Uterus (tissue), 4 donors: ENCODE measurements around the gene ZNF497. TPM values are rescaled to one million over a fixed set of nuclear protein-coding genes. Genes with fewer than 3 reads are reported as not detected.

ENCODE experiments used
- DNase-seq, 2 donors: peaks; one replicate each; pipeline ENCODE4 v3.0.0-alpha.2; 2019 to 2020
- H3K27ac ChIP-seq, 2 donors: fragments of 200-600 bp; sonication (generic); 1 replicate in 1 of 2; 2 replicates in 1 of 2; pipeline ENCODE4 v1.5.1; 2016 to 2018
- H3K27me3 ChIP-seq, 2 donors: fragments of 200-600 bp; sonication (generic); one replicate each; pipeline ENCODE4 v1.5.1; 2018 to 2019; ENCODE audit warnings: control low read depth in 1 of 2
- H3K36me3 ChIP-seq, 2 donors: fragments of 200-600 bp; sonication (generic); one replicate each; pipeline ENCODE4 v1.5.1; 2019; ENCODE audit warnings: control low read depth in 1 of 2
- H3K4me1 ChIP-seq, 2 donors: fragments of 200-600 bp; sonication (generic); one replicate each; pipeline ENCODE4 v1.5.1; 2018 to 2019; ENCODE audit warnings: control low read depth in 1 of 2
- H3K4me3 ChIP-seq, 2 donors: fragments of 200-600 bp; sonication (generic); 1 replicate in 1 of 2; 2 replicates in 1 of 2; pipeline ENCODE4 v1.5.1; 2018 to 2019; ENCODE audit warnings: mild to moderate bottlenecking in 1 of 2
- H3K9me3 ChIP-seq, 2 donors: fragments of 200-600 bp; sonication (generic); one replicate each; pipeline ENCODE4 v1.5.1; 2019; ENCODE audit warnings: control low read depth in 1 of 2
- POLR2A ChIP-seq, 2 donors: fragments of 450-650 bp; IDR thresholded peaks; one replicate each; pipeline ENCODE4 v1.6.1; 2016; ENCODE audit warnings: antibody characterized with exemption in 2 of 2, mild to moderate bottlenecking in 1 of 2, moderate library complexity in 1 of 2
- intact Hi-C: fragments of 100-400 bp; cut with DNase I; formaldehyde crosslinking; loops from one replicate; pipeline ENCODE4 v1.15.1; 2023; ENCODE audit warnings: low total_unique reads
- total RNA-seq, 4 donors: library from RNA; depleted of rRNA in 3 of 4; stranded (reverse); fragments of >200 nt in 3 of 4; gene quantifications; one replicate each; pipeline versions ENCODE4 v1.1.0 to v1.2.4, GENCODE V29; 2014 to 2023
- TF ChIP-seq, protein P1 (sequence below), 4 experiments: fragments of 200-600 bp in 2 of 4; fragments of 450-650 bp in 2 of 4; sonication (generic) in 2 of 4; IDR thresholded peaks; one replicate each; pipeline ENCODE4 v1.5.1; 2016 to 2019; ENCODE audit warnings: antibody characterized with exemption in 4 of 4, mild to moderate bottlenecking in 2 of 4, moderate library complexity in 1 of 4
- donor health status: DM: yes; HTN: yes; CAD: no.

ZNF497 gene
- total RNA-seq, 4 donors from 2014 or later = 3.4 to 7.2 (median 6.8) TPM; not detected in 1

DNA sequence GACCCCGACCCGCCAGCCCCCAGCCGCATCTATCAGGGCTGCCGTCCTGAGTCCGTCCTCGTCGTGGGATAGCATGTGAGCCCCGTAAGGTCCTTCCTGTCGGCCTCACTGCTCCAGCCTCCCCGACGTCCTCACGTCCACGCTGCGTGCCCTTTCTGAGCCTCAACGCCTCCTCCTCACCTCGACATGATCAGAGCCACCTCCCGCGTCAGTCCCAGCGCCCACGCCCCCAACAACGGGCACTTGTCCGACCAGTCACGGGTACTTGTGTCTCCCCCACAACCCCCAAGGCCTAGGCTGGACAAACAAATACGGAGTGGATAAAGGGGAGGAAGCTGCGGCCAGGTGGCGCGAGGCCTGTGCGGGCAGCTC lies 665 bp downstream of the ZNF497 start:
- intact Hi-C loops = no loop called here
- DNase-seq = peak in 1 of 2 donors; percentile 53

DNA sequence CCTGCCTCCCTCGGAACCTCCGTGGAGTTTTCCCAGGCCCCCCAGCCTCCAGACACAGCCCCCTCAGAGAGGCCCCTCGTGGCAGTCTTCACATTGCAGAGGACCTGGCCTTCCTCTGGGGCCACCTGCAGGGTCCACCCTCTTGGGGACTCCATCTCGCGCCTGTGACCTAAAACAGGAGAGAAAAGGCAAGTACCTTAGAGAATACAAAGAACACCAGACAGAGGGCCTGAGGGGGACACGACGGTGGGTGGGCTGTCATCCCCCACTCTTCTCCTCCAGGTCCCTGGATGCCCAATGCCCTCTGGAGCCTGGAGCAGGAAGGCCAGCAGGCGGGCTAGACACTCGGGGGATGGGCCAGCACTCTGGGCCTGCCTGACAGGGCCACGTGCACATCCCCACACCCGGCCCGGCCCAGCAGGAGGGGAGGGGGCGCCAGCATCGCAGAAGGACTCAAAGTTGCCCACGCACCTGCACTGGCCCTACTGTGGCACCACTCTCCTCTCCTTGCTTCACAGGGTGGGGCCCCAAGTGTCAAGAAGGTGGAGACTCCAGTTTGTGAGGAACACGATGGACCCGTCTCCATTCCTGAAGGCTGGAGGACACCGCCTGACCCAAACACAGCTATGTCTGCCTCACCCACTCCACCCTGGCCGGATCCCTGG lies 4.9 kb downstream of the ZNF497 start:
- intact Hi-C loops = no loop called here
- H3K9me3 ChIP-seq = no peaks in the 10 kb centered on the region
- DNase-seq = no peak
- peaks cover 0 to 15% of the 10 kb centered on the region in 2 donors for H3K4me1 ChIP-seq
- TF ChIP-seq, protein P1, sequence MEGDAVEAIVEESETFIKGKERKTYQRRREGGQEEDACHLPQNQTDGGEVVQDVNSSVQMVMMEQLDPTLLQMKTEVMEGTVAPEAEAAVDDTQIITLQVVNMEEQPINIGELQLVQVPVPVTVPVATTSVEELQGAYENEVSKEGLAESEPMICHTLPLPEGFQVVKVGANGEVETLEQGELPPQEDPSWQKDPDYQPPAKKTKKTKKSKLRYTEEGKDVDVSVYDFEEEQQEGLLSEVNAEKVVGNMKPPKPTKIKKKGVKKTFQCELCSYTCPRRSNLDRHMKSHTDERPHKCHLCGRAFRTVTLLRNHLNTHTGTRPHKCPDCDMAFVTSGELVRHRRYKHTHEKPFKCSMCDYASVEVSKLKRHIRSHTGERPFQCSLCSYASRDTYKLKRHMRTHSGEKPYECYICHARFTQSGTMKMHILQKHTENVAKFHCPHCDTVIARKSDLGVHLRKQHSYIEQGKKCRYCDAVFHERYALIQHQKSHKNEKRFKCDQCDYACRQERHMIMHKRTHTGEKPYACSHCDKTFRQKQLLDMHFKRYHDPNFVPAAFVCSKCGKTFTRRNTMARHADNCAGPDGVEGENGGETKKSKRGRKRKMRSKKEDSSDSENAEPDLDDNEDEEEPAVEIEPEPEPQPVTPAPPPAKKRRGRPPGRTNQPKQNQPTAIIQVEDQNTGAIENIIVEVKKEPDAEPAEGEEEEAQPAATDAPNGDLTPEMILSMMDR (IDR thresholded peaks at IDR 0.05) = no peak
- TF ChIP-seq POLR2A (IDR thresholded peaks at IDR 0.05) = no peak
- no peak overlapping the region for H3K27ac ChIP-seq
- no peaks in the 10 kb centered on the region for H3K36me3 ChIP-seq
- H3K4me3 ChIP-seq = no peak overlapping the region
- H3K27me3 ChIP-seq = no peaks in the 10 kb centered on the region

More for the DNA sequence above, 665 bp downstream of the ZNF497 start:
- H3K4me1 ChIP-seq = peaks cover 0 to 4% of the 10 kb centered on the region in 2 donors
- H3K27me3 ChIP-seq = no peaks in the 10 kb centered on the region
- TF ChIP-seq, protein P1 (IDR thresholded peaks at IDR 0.05) = no peak
- no peak for TF ChIP-seq POLR2A (IDR thresholded peaks at IDR 0.05)
- H3K36me3 ChIP-seq = no peaks in the 10 kb centered on the region
- H3K27ac ChIP-seq = peak overlapping the region; percentile 73 to 93
- H3K4me3 ChIP-seq = peak overlapping the region; percentile 56 to 61
- no peaks in the 10 kb centered on the region for H3K9me3 ChIP-seq

DNA sequence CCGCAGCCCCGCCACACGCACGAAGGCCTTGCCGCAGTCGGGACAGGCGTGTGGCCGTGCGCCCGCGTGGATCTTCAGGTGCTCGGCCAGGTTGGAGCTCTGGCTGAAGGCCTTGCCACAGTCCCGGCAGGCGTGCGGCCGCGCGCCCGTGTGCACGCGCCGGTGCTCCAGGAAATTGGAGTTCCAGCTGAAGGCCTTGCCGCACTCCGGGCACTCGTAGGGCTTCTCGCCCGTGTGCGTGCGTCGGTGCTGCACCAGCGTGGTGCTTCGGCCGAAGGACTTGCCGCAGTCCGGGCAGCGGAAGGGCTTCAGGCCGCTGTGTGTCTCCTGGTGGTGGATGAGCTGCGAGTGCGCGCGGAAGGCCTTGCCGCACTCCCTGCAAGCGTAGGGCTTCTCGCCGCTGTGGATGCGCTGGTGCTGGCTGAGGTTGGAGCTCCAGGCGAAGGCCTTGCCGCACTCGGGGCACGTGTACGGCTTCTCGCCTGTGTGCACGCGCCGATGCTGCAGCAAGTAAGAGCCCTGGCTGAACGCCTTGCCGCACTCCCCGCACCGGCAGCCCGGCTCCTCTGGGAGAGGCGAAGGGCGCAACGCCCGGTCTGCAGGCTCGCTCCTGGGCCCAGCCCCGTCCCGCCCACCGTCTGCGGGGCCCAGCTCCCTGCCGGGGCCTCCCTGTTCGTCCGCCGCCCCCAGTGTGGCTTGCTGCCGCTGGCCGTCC lies 5.6 kb downstream of the ZNF497 start:
- Histone ChIP-seq H3K9me3 (no peaks in the 10 kb centered on the region), H3K27me3 (no peaks in the 10 kb centered on the region), H3K27ac (no peak overlapping the region), H3K36me3 (no peaks in the 10 kb centered on the region), H3K4me1 (peaks cover 0 to 15% of the 10 kb centered on the region in 2 donors), H3K4me3 (peak overlapping the region; percentile 14 to 20)
- no peak for DNase-seq
- intact Hi-C loops = no loop called here
- TF ChIP-seq, protein P1 (IDR thresholded peaks at IDR 0.05) = no peak
- no peak for TF ChIP-seq POLR2A (IDR thresholded peaks at IDR 0.05)

DNA sequence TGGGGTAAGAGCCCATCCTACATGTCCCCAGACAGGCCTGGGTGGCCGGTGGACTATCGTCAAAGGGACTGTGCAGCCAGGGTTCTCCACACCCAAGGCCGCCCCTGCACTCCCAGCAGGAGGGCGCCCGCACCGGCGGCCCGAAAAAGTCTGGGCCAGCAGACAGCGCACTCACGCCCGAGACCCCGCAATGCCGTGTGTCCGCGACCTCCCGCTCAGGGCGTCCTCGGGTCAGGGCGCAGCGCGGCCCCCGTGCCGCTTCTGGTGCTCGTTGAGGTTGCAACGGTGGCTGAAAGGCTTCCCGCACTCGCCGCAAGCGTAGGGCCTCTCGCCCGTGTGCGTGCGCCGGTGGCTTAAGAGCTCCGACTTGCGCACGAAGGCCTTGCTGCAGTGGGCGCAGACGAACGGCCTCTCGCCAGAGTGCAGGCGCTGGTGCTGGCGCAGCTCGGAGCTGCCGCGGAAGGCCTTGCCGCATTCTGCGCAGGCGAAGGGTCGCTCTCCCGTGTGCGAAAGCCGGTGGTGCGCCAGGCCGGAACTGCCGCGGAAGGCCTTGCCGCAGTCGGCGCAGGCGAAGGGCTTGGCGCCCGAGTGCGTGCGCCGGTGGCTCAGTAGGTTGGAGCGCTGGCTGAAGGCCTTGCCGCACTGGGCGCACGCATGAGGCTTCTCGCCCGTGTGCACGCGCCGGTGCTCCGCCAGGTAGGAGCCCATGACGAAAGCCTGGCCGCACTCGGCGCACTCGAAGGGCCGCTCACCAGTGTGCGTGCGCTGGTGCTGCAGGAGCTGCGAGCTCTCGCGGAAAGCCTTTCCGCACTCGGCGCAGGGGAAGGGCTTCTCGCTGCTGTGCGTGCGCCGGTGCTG lies 6.4 kb downstream of the ZNF497 start:
- TF ChIP-seq POLR2A (IDR thresholded peaks at IDR 0.05) = no peak
- TF ChIP-seq, protein P1 (IDR thresholded peaks at IDR 0.05) = no peak
- peaks cover 0 to 15% of the 10 kb centered on the region in 2 donors for H3K4me1 ChIP-seq
- DNase-seq = no peak
- no peak overlapping the region for H3K27ac ChIP-seq
- peak overlapping the region; percentile 14 to 20 for H3K4me3 ChIP-seq
- H3K36me3 ChIP-seq = no peaks in the 10 kb centered on the region
- intact Hi-C loops = no loop called here
- no peaks in the 10 kb centered on the region for H3K9me3 ChIP-seq
- H3K27me3 ChIP-seq = no peaks in the 10 kb centered on the region
